ENCODE results near the gene ARL6IP4.
"Not testable (repeated sequence)": the region's sequence is repeated elsewhere in the genome, so short reads cannot be mapped to it uniquely, and the experiment has no call there.

ARL6IP4 gene

GRCh38 chr12:123003257-123003656, 22.8 kb downstream of the ARL6IP4 start:
- in situ Hi-C loops (cut with MboI; ENCODE audit: low sequenced_read_pairs) = no loop called here

- in situ Hi-C loops (cut with MboI; ENCODE audit: low sequenced_read_pairs) = no loop called here
Observed at GRCh38 chr12:123004287-123004686, 23.8 kb downstream of the ARL6IP4 start.

- in situ Hi-C loops (cut with MboI; ENCODE audit: low sequenced_read_pairs) = no loop called here
Observed at GRCh38 chr12:123005081-123005626, 24.7 kb downstream of the ARL6IP4 start.

- in situ Hi-C loops (cut with MboI; ENCODE audit: low sequenced_read_pairs) = no loop called here
Observed at GRCh38 chr12:123006977-123007376, 26.5 kb downstream of the ARL6IP4 start.

GRCh38 chr12:123010110-123010509, 29.6 kb downstream of the ARL6IP4 start:
- in situ Hi-C loops (cut with MboI; ENCODE audit: low sequenced_read_pairs) = no loop called here

GRCh38 chr12:123010681-123011080, 30.2 kb downstream of the ARL6IP4 start:
- in situ Hi-C loops (cut with MboI; ENCODE audit: low sequenced_read_pairs) = no loop called here

- in situ Hi-C loops (cut with MboI; ENCODE audit: low sequenced_read_pairs) = no loop called here
Observed at GRCh38 chr12:123011701-123012100, 31.2 kb downstream of the ARL6IP4 start.

GRCh38 chr12:123013185-123014095, 33.0 kb downstream of the ARL6IP4 start:
- in situ Hi-C loops (cut with MboI; ENCODE audit: low sequenced_read_pairs) = no loop called here

GRCh38 chr12:123014473-123014872, 34.0 kb downstream of the ARL6IP4 start:
- in situ Hi-C loops (cut with MboI; ENCODE audit: low sequenced_read_pairs) = not testable (repeated sequence)

- in situ Hi-C loops (cut with MboI; ENCODE audit: low sequenced_read_pairs) = no loop called here
Observed at GRCh38 chr12:123017753-123018152, 37.3 kb downstream of the ARL6IP4 start.

GRCh38 chr12:123019841-123020138, 39.3 kb downstream of the ARL6IP4 start:
- in situ Hi-C loops (cut with MboI; ENCODE audit: low sequenced_read_pairs) = no loop called here

GRCh38 chr12:123021688-123022604, 41.5 kb downstream of the ARL6IP4 start:
- in situ Hi-C loops (cut with MboI; ENCODE audit: low sequenced_read_pairs) = no loop called here

GRCh38 chr12:123022846-123023245, 42.4 kb downstream of the ARL6IP4 start:
- in situ Hi-C loops (cut with MboI; ENCODE audit: low sequenced_read_pairs) = no loop called here

GRCh38 chr12:123024819-123025391, 44.4 kb downstream of the ARL6IP4 start:
- in situ Hi-C loops (cut with MboI; ENCODE audit: low sequenced_read_pairs) = no loop called here

GRCh38 chr12:123026094-123026853, 45.8 kb downstream of the ARL6IP4 start:
- in situ Hi-C loops (cut with MboI; ENCODE audit: low sequenced_read_pairs) = no loop called here

- in situ Hi-C loops (cut with MboI; ENCODE audit: low sequenced_read_pairs) = no loop called here
Observed at GRCh38 chr12:123027726-123028445, 47.4 kb downstream of the ARL6IP4 start.

- in situ Hi-C loops (cut with MboI; ENCODE audit: low sequenced_read_pairs) = no loop called here
Observed at GRCh38 chr12:123028475-123028874, 48.0 kb downstream of the ARL6IP4 start.

GRCh38 chr12:123029550-123029949, 49.1 kb downstream of the ARL6IP4 start:
- in situ Hi-C loops (cut with MboI; ENCODE audit: low sequenced_read_pairs) = no loop called here

GRCh38 chr12:123030686-123031085, 50.2 kb downstream of the ARL6IP4 start:
- in situ Hi-C loops (cut with MboI; ENCODE audit: low sequenced_read_pairs) = no loop called here
